ENCODE measurements around the gene CDH20.

DNA sequence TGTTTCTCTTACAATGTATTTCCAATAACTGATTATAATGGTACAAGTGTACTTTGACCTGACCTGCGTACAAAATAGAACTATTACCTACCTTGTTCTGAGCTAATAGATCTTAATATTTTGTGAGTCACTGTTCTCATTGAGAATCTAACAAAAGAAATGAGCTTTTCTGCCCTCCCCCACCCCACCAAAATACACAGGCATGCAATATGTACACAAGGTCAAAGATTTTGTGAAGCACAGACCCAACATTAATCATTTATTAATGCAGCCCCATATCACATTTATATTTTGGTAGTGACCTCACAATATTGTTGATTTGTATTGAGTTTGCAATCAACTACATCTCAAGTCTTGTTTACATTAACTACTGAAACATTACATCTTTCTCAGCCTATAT is 86.5 kb downstream of the CDH20 start:
- TF ChIP-seq, protein P1, sequence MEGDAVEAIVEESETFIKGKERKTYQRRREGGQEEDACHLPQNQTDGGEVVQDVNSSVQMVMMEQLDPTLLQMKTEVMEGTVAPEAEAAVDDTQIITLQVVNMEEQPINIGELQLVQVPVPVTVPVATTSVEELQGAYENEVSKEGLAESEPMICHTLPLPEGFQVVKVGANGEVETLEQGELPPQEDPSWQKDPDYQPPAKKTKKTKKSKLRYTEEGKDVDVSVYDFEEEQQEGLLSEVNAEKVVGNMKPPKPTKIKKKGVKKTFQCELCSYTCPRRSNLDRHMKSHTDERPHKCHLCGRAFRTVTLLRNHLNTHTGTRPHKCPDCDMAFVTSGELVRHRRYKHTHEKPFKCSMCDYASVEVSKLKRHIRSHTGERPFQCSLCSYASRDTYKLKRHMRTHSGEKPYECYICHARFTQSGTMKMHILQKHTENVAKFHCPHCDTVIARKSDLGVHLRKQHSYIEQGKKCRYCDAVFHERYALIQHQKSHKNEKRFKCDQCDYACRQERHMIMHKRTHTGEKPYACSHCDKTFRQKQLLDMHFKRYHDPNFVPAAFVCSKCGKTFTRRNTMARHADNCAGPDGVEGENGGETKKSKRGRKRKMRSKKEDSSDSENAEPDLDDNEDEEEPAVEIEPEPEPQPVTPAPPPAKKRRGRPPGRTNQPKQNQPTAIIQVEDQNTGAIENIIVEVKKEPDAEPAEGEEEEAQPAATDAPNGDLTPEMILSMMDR (conservative IDR thresholded peaks at IDR 0.05; ENCODE audit: low read depth, low read length) = no peak
- TF ChIP-seq EZH2phosphoT487 (IDR thresholded peaks at IDR 0.05; ENCODE audit: borderline replicate concordance, low read length) = no peak
- no peak for TF ChIP-seq EZH2 (IDR thresholded peaks at IDR 0.05; ENCODE audit: low read length, unreplicated experiment)
